Neuronal stem cell (in vitro differentiated cells): Measurements from ENCODE around the gene APBB3.

Experiments
- DNase-seq: peaks from one replicate; pipeline ENCODE4 v3.0.0-alpha.2; 2013; ENCODE audit warnings: low spot score
- H2AFZ ChIP-seq: one replicate; pipeline ENCODE4 v1.6.1; 2013; ENCODE audit warnings: mild to moderate bottlenecking, low read length, inconsistent platforms
- H2AK5ac ChIP-seq: 2 replicates; pipeline ENCODE4 v1.6.1; 2013; ENCODE audit warnings: low read depth, mild to moderate bottlenecking, inconsistent platforms, low read length, moderate library complexity, mixed read lengths
- H2BK120ac ChIP-seq: 2 replicates; pipeline ENCODE4 v1.6.1; 2013; ENCODE audit warnings: low read depth, mild to moderate bottlenecking, inconsistent platforms, low read length, moderate library complexity, mixed read lengths
- H2BK12ac ChIP-seq: one replicate; pipeline ENCODE4 v1.6.1; 2013; ENCODE audit warnings: low read length, inconsistent platforms
- H2BK15ac ChIP-seq: 2 replicates; pipeline ENCODE4 v1.6.1; 2013; ENCODE audit warnings: mild to moderate bottlenecking, low read length, inconsistent platforms, mixed read lengths
- H2BK5ac ChIP-seq: one replicate; pipeline ENCODE4 v1.6.1; 2013; ENCODE audit warnings: inconsistent platforms, mild to moderate bottlenecking, low read length, moderate library complexity
- H3K14ac ChIP-seq: one replicate; pipeline ENCODE4 v1.6.1; 2013; ENCODE audit warnings: low read length, inconsistent platforms
- H3K18ac ChIP-seq: 2 replicates; pipeline ENCODE4 v1.6.1; 2013; ENCODE audit warnings: low read length, inconsistent platforms
- H3K23ac ChIP-seq: 2 replicates; pipeline ENCODE4 v1.6.1; 2013; ENCODE audit warnings: low read depth, mild to moderate bottlenecking, mixed read lengths, low read length, inconsistent platforms; ENCODE audit not compliant: poor library complexity
- H3K27ac ChIP-seq: replicated peaks from 3 replicates; pipeline ENCODE4 v1.5.1; 2013; ENCODE audit warnings: low read length, inconsistent platforms
- H3K27me3 ChIP-seq, 3 experiments: 2 replicates each; pipeline ENCODE4 v1.6.1; 2013; ENCODE audit warnings: low read length in 3 of 3, mild to moderate bottlenecking in 2 of 3, inconsistent platforms in 1 of 3, low read depth in 1 of 3, mixed read lengths in 1 of 3, moderate library complexity in 1 of 3; ENCODE audit not compliant: control insufficient read depth in 3 of 3, insufficient read depth in 3 of 3
- H3K36me3 ChIP-seq, 2 donors: replicated peaks in 1 of 2; 2 replicates each; pipeline ENCODE4 v1.6.1; 2013; ENCODE audit warnings: low read length in 2 of 2; ENCODE audit not compliant: control insufficient read depth in 2 of 2, insufficient read depth in 2 of 2
- H3K4ac ChIP-seq: 2 replicates; pipeline ENCODE4 v1.6.1; 2013; ENCODE audit warnings: inconsistent platforms, mild to moderate bottlenecking, low read length, moderate library complexity
- H3K4me1 ChIP-seq, 2 donors: 1 replicate in 1 of 2; 2 replicates in 1 of 2; pipeline ENCODE4 v1.6.1; 2013; ENCODE audit warnings: low read length in 2 of 2, low read depth in 1 of 2; ENCODE audit not compliant: control insufficient read depth in 2 of 2, insufficient read depth in 1 of 2
- H3K4me2 ChIP-seq: one replicate; pipeline ENCODE4 v1.6.1; 2013; ENCODE audit warnings: mild to moderate bottlenecking, low read length, inconsistent platforms; ENCODE audit not compliant: insufficient read depth, poor library complexity, severe bottlenecking
- H3K4me3 ChIP-seq, 2 donors: 2 replicates each; pipeline ENCODE4 v1.5.1; 2013; ENCODE audit warnings: low read length in 2 of 2, mild to moderate bottlenecking in 2 of 2, inconsistent platforms in 1 of 2, moderate library complexity in 1 of 2
- H3K79me1 ChIP-seq: one replicate; pipeline ENCODE4 v1.6.1; 2013; ENCODE audit warnings: low read depth, mild to moderate bottlenecking, inconsistent platforms, low read length, moderate library complexity
- H3K9ac ChIP-seq: one replicate; pipeline ENCODE4 v1.6.1; 2013; ENCODE audit warnings: mild to moderate bottlenecking, low read depth, low read length, inconsistent platforms; ENCODE audit not compliant: poor library complexity
- H3K9me3 ChIP-seq, 2 donors: replicated peaks in 1 of 2; 2 replicates each; pipeline versions ENCODE3 to v1.6.1; 2013; ENCODE audit warnings: low read length in 2 of 2, mild to moderate bottlenecking in 2 of 2, inconsistent platforms in 1 of 2, low read depth in 1 of 2, mixed read lengths in 1 of 2, moderate library complexity in 1 of 2; ENCODE audit not compliant: control insufficient read depth in 2 of 2, insufficient read depth in 1 of 2
- H4K8ac ChIP-seq: one replicate; pipeline ENCODE4 v1.6.1; 2013; ENCODE audit warnings: low read depth, mild to moderate bottlenecking, inconsistent platforms, low read length, moderate library complexity
- H4K91ac ChIP-seq: one replicate; pipeline ENCODE4 v1.6.1; 2013; ENCODE audit warnings: low read length, low read depth, mild to moderate bottlenecking, inconsistent platforms; ENCODE audit not compliant: poor library complexity
- WGBS, 2 donors: extraction: QIAGEN DNeasy Blood & Tissue Kit; methylation state at CpG; one replicate each; pipeline ENCODE4 v1.1.7; 2013; ENCODE audit warnings: missing lambda C conversion rate in 2 of 2, mixed read lengths in 1 of 2; ENCODE audit not compliant: insufficient read length in 2 of 2, insufficient replicate concordance in 1 of 2; ENCODE audit errors: extremely low coverage in 2 of 2; 5-methylcytosine and 5-hydroxymethylcytosine counted together

APBB3 gene

DNA sequence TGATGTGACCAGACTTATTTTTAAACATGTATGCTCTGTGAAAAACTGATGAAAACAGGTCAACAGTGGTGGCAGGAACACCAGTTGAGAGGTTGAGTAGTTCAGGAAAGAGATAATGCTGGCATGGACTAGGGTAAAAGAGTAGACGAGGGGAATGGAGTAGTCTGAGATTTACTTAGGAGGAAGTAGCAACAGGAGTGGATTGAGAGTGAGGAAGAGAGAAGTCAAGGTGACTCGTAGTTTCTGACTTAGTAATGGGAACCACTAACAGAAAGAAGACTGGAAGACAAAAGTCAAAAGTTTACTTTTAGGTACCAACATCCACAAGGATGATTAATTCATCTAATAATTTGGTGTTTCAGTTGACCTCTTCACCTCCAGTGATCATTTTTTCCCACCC, 10.7 kb downstream of the APBB3 start:
- Histone ChIP-seq H2AK5ac (no peak overlapping the region), H3K18ac (no peak overlapping the region), H3K36me3 (peaks cover 24 to 65% of the 10 kb centered on the region in 2 donors), H3K4me1 (peaks cover 7 to 9% of the 10 kb centered on the region in 2 donors), H2BK15ac (no peak overlapping the region), H3K4ac (no peak overlapping the region), H3K4me2 (no peak overlapping the region), H3K27me3 (no peaks in the 10 kb centered on the region), H3K4me3 (no peak overlapping the region), H4K8ac (no peak overlapping the region), H2BK12ac (no peak overlapping the region), H3K14ac (no peak overlapping the region), H3K27ac (no peak overlapping the region), H4K91ac (no peak overlapping the region), H3K79me1 (peaks cover 4% of the 10 kb centered on the region), H3K9ac (no peak overlapping the region), H2BK5ac (no peak overlapping the region), H2AFZ (no peak overlapping the region), H3K9me3 (no peaks in the 10 kb centered on the region), H3K23ac (no peak overlapping the region), H2BK120ac (no peak overlapping the region)
- no peak for DNase-seq
- WGBS, 2 donors: no CpG with 5 or more reads among the region's 2 CpGs

- no peak overlapping the region for H3K4me2 ChIP-seq
- no peak overlapping the region for H3K14ac ChIP-seq
- no peak overlapping the region for H3K9ac ChIP-seq
- H4K8ac ChIP-seq: no peak overlapping the region
- H3K4me1 ChIP-seq: peaks cover 11% of the 10 kb centered on the region in 2 donors
- no peak overlapping the region for H4K91ac ChIP-seq
- no CpG with 5 or more reads among the region's 4 CpGs for WGBS, 2 donors
- H2BK5ac ChIP-seq: no peak overlapping the region
- no peak for DNase-seq
- peaks cover 24 to 83% of the 10 kb centered on the region in 2 donors for H3K36me3 ChIP-seq
- peaks cover 1% of the 10 kb centered on the region for H3K79me1 ChIP-seq
- H2BK120ac ChIP-seq: no peak overlapping the region
- no peak overlapping the region for H3K23ac ChIP-seq
- no peak overlapping the region for H3K4me3 ChIP-seq
- H3K27ac ChIP-seq: no peak overlapping the region
- no peak overlapping the region for H2BK12ac ChIP-seq
- no peak overlapping the region for H2BK15ac ChIP-seq
- no peak overlapping the region for H2AK5ac ChIP-seq
- H2AFZ ChIP-seq: no peak overlapping the region
- H3K9me3 ChIP-seq: no peaks in the 10 kb centered on the region
- H3K27me3 ChIP-seq: no peaks in the 10 kb centered on the region
- no peak overlapping the region for H3K18ac ChIP-seq
- H3K4ac ChIP-seq: no peak overlapping the region
Observed at GRCh38 chr5:140551872-140552271, 12.5 kb downstream of the APBB3 start.

DNA sequence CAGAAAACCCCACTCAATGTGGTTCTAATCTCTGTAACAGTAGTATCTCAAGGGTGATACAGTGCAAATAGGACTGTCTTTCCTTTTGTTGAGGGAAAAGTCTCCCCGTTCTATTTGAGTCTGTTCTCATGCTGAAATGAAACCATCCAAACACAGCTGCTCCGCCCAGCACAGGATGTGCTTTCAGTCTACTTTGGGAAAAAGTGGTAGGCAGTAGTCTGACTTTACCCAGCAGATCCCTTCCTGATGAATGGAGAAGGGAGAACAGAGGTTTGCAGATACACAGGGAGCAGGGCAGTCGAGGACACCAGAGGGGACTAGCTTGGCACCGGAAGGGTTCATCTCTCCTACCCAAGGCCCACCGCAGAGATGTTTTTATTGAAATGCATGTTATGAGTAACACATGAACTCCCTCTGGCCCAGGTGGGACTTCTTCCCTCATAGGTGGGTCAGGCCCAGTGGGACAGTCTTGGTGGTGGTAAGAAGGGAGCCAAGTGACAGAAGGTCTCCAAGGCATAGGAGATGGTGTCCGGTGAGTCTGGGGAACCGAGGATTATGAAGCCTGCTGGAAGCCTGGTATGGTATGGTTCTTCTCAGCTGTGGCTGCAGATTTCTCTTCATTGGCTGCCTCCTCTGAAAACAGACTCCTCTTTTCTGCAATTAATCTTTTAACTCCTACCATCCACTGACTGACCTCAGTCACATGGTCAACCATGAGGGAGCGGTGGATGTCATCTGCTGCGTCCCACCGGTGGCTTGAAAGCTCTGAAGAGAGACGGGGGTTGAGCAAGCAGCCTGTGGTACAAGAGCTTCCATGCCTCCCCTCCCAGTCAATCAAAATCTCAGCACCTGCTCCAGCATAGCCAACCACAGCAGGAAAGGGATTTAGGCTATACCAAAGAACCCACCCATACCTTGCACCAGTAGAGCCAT, 14.0 kb downstream of the APBB3 start:
- no peak overlapping the region for H3K9ac ChIP-seq
- no peak overlapping the region for H2BK120ac ChIP-seq
- WGBS, 2 donors: no CpG with 5 or more reads among the region's 11 CpGs
- H3K79me1 ChIP-seq: peaks cover 1% of the 10 kb centered on the region
- no peak overlapping the region for H3K23ac ChIP-seq
- no peak overlapping the region for H3K27ac ChIP-seq
- no peak overlapping the region for H3K14ac ChIP-seq
- H2BK12ac ChIP-seq: no peak overlapping the region
- H3K4me1 ChIP-seq: peaks cover 3 to 10% of the 10 kb centered on the region in 2 donors
- H3K18ac ChIP-seq: no peak overlapping the region
- H3K4ac ChIP-seq: no peak overlapping the region
- H3K4me3 ChIP-seq: peak overlapping the region in 1 of 2 donors; percentile 28
- H2AK5ac ChIP-seq: no peak overlapping the region
- no peak overlapping the region for H4K8ac ChIP-seq
- H4K91ac ChIP-seq: no peak overlapping the region
- H3K27me3 ChIP-seq: no peaks in the 10 kb centered on the region
- H2BK15ac ChIP-seq: no peak overlapping the region
- no peak overlapping the region for H2AFZ ChIP-seq
- DNase-seq: no peak
- no peaks in the 10 kb centered on the region for H3K9me3 ChIP-seq
- no peak overlapping the region for H2BK5ac ChIP-seq
- no peak overlapping the region for H3K4me2 ChIP-seq
- H3K36me3 ChIP-seq: peaks cover 24 to 94% of the 10 kb centered on the region in 2 donors

DNA sequence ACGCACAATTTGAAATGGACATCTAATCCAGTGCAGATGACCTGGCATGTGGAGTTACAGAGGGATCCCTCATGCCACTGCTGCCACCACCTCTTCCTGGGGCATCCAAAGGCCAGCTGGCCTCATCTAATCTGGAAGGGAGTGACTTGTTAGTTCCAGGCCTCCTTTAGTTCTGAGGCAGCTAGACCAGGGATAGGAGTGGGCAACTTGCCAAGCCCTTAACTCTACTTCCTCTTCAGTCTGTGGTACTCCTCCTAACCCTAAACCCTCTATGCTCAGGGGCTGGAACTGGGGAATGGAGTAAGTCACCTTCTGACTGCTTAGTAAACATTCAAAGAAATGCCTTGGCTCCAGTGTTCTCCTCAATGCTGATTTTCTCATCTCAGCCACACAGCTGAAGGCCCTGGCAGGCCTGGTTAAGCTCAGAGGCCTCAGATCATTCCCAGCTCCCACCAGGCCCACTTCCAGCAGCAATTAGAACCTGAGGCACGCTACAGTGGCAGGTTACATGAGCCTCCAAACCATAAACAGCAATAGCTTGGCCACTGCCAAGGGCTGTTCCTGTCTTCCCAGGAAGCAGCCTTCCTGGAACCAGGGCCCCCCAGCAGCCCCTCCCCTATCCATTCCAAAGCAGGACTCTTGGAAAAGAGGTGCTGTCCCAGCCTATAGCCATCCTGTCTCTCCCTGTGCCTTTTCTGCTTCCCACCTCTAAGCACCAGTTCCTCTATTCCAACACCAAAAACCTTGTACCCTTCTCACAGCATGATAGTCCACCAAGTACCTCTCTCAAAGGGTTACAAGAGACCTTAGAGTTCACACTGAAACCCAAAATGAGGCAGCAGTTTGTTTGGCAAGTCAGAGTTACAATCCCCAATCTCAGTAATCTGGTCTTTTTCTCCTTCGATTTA, 14.9 kb downstream of the APBB3 start:
- DNase-seq: no peak
- no CpG with 5 or more reads among the region's 3 CpGs for WGBS, 2 donors
- H2BK5ac ChIP-seq: no peak overlapping the region
- no peak overlapping the region for H3K4me2 ChIP-seq
- no peak overlapping the region for H3K14ac ChIP-seq
- H3K9me3 ChIP-seq: no peaks in the 10 kb centered on the region
- H3K4me3 ChIP-seq: no peak overlapping the region
- no peak overlapping the region for H2BK15ac ChIP-seq
- no peak overlapping the region for H3K18ac ChIP-seq
- no peak overlapping the region for H4K91ac ChIP-seq
- no peak overlapping the region for H3K27ac ChIP-seq
- no peak overlapping the region for H2BK12ac ChIP-seq
- H3K79me1 ChIP-seq: peaks cover 1% of the 10 kb centered on the region
- no peak overlapping the region for H3K23ac ChIP-seq
- H3K27me3 ChIP-seq: no peaks in the 10 kb centered on the region
- no peak overlapping the region for H3K9ac ChIP-seq
- no peak overlapping the region for H2BK120ac ChIP-seq
- H3K4me1 ChIP-seq: peaks cover 3 to 10% of the 10 kb centered on the region in 2 donors
- no peak overlapping the region for H3K4ac ChIP-seq
- no peak overlapping the region for H4K8ac ChIP-seq
- H3K36me3 ChIP-seq: peaks cover 24 to 96% of the 10 kb centered on the region in 2 donors
- no peak overlapping the region for H2AK5ac ChIP-seq
- no peak overlapping the region for H2AFZ ChIP-seq
